ENCODE measurements around the gene RARB. TPM values are rescaled to one million over a fixed set of nuclear protein-coding genes. Genes with fewer than 3 reads are reported as not detected.

The RARB gene
- total and polyA plus RNA-seq, 7 experiments from 2014 or later: 0.07 to 0.13 TPM; not detected in 5

- Mint-ChIP-seq H3K36me3 (no peaks in the 10 kb centered on the region), H3K27me3 (peaks cover 0 to 11% (median 3%) of the 10 kb centered on the region in 5 donors), H3K9me3 (peaks cover 0 to 1% (median 0%) of the 10 kb centered on the region in 11 donors), H3K27ac (no peak overlapping the region), H3K4me1 (peaks cover 0 to 7% (median 0%) of the 10 kb centered on the region in 7 donors), H3K4me3 (no peak overlapping the region)
- ChIA-PET CTCF (no interaction called here), POLR2A (no interaction called here)
- H3K4me3 ChIP-seq (ENCODE audit: low read length): no peak overlapping the region
- H3K27me3 ChIP-seq (ENCODE audit: control insufficient read depth in 2 of 2, insufficient read depth in 2 of 2, low read length in 2 of 2): no peaks in the 10 kb centered on the region
- H3K9me3 ChIP-seq (ENCODE audit: control insufficient read depth in 2 of 3, low read length in 3 of 3): no peaks in the 10 kb centered on the region
- DNase-seq: no peak
- no peaks in the 10 kb centered on the region for H3K4me1 ChIP-seq (ENCODE audit: control insufficient read depth in 2 of 2, insufficient read depth in 2 of 2, low read length in 2 of 2)
- intact Hi-C loops (cut with micrococcal nuclease): no loop called here
- ATAC-seq: no peak
- H3K27ac ChIP-seq (ENCODE audit: low read depth, low read length): no peak overlapping the region
- H3K36me3 ChIP-seq (ENCODE audit: control insufficient read depth in 2 of 3, insufficient read depth in 3 of 3, low read length in 3 of 3): no peaks in the 10 kb centered on the region
Measured at GRCh38 chr3:25457671-25458419, 29.8 kb downstream of the RARB start.

DNA sequence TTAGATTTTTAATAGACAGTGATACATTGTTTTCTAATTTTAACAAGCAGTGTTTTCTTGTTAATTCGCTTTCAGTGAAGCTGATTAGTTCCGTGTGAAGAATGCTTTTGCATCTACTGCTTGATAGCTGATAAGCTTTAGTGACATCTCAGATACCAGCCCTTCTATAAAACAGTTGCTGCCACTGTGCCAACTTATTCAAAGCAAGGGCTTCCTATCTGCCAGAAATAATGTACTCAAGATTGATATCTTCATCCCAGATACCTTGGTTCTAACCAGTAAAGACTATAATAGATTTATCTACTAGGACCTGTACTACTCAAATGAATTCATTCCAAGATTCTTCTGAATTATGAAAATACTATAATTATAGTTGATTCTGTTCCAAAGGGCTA lies 30.4 kb downstream of the RARB start:
- no peaks in the 10 kb centered on the region for H3K27me3 ChIP-seq (ENCODE audit: control insufficient read depth in 2 of 2, insufficient read depth in 2 of 2, low read length in 2 of 2)
- ChIA-PET CTCF (no interaction called here), POLR2A (no interaction called here)
- no peaks in the 10 kb centered on the region for H3K4me1 ChIP-seq (ENCODE audit: control insufficient read depth in 2 of 2, insufficient read depth in 2 of 2, low read length in 2 of 2)
- no peak overlapping the region for H3K4me3 Mint-ChIP-seq
- intact Hi-C loops (cut with micrococcal nuclease): no loop called here
- no peaks in the 10 kb centered on the region for H3K36me3 Mint-ChIP-seq
- H3K27ac ChIP-seq (ENCODE audit: low read depth, low read length): no peak overlapping the region
- no peaks in the 10 kb centered on the region for H3K9me3 ChIP-seq (ENCODE audit: control insufficient read depth in 2 of 3, low read length in 3 of 3)
- H3K36me3 ChIP-seq (ENCODE audit: control insufficient read depth in 2 of 3, insufficient read depth in 3 of 3, low read length in 3 of 3): no peaks in the 10 kb centered on the region
- no peak overlapping the region for H3K27ac Mint-ChIP-seq
- DNase-seq (no peak), ATAC-seq (no peak)
- peaks cover 0 to 1% (median 0%) of the 10 kb centered on the region in 11 donors for H3K9me3 Mint-ChIP-seq
- no peak overlapping the region for H3K4me3 ChIP-seq (ENCODE audit: low read length)
- H3K27me3 Mint-ChIP-seq: peaks cover 0 to 11% (median 3%) of the 10 kb centered on the region in 5 donors
- H3K4me1 Mint-ChIP-seq: peaks cover 0 to 7% (median 0%) of the 10 kb centered on the region in 7 donors

GRCh38 chr3:25460751-25461150 lies 32.7 kb downstream of the RARB start:
- H3K4me1 ChIP-seq (ENCODE audit: control insufficient read depth in 2 of 2, insufficient read depth in 2 of 2, low read length in 2 of 2): no peaks in the 10 kb centered on the region
- DNase-seq (no peak), ATAC-seq (peak; percentile 83)
- H3K4me3 Mint-ChIP-seq: no peak overlapping the region
- H3K27ac Mint-ChIP-seq: no peak overlapping the region
- H3K36me3 ChIP-seq (ENCODE audit: control insufficient read depth in 2 of 3, insufficient read depth in 3 of 3, low read length in 3 of 3): no peaks in the 10 kb centered on the region
- H3K9me3 ChIP-seq (ENCODE audit: control insufficient read depth in 2 of 3, low read length in 3 of 3): no peaks in the 10 kb centered on the region
- H3K4me3 ChIP-seq (ENCODE audit: low read length): no peak overlapping the region
- no peak overlapping the region for H3K27ac ChIP-seq (ENCODE audit: low read depth, low read length)
- intact Hi-C loops (cut with micrococcal nuclease): no loop called here
- H3K27me3 Mint-ChIP-seq: peaks cover 0 to 2% (median 0%) of the 10 kb centered on the region in 5 donors
- H3K36me3 Mint-ChIP-seq: no peaks in the 10 kb centered on the region
- H3K4me1 Mint-ChIP-seq: peaks cover 0 to 7% (median 0%) of the 10 kb centered on the region in 7 donors
- no peaks in the 10 kb centered on the region for H3K27me3 ChIP-seq (ENCODE audit: control insufficient read depth in 2 of 2, insufficient read depth in 2 of 2, low read length in 2 of 2)
- H3K9me3 Mint-ChIP-seq: peaks cover 0 to 1% (median 0%) of the 10 kb centered on the region in 11 donors
- ChIA-PET POLR2A (no interaction called here), CTCF (interaction anchor here (1.0 kb wide), 1 partner anchor 20 kb away, joined by 3 read pairs; no protein-coding TSS in a partner anchor)

DNA sequence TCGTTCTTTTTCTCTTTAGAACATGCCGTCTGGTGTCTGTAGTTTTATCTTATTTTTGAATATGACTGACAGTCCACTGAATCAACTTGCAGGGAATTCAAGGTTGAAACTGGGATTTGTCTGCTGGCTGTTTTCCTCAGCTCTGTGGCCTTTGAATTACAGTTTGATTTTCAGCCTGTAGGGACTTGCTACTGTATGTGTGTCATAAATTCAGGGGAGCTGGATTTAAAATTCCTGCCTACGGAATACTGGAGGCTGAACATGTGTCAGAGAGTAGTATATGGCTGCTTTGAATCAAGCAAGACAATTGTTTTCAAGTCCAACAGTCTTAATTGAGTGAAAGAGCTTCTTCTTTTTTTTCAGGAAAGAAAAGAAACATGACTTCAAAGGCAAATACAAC lies 33.9 kb downstream of the RARB start:
- Mint-ChIP-seq H3K36me3 (no peaks in the 10 kb centered on the region), H3K9me3 (peaks cover 0 to 1% (median 0%) of the 10 kb centered on the region in 11 donors), H3K4me3 (no peak overlapping the region), H3K27me3 (peaks cover 0 to 2% (median 0%) of the 10 kb centered on the region in 5 donors), H3K4me1 (peaks cover 0 to 7% (median 0%) of the 10 kb centered on the region in 7 donors), H3K27ac (no peak overlapping the region)
- CTCF ChIA-PET: no interaction called here
- H3K9me3 ChIP-seq (ENCODE audit: control insufficient read depth in 2 of 3, low read length in 3 of 3): no peaks in the 10 kb centered on the region
- H3K4me3 ChIP-seq (ENCODE audit: low read length): no peak overlapping the region
- no peaks in the 10 kb centered on the region for H3K4me1 ChIP-seq (ENCODE audit: control insufficient read depth in 2 of 2, insufficient read depth in 2 of 2, low read length in 2 of 2)
- no peaks in the 10 kb centered on the region for H3K27me3 ChIP-seq (ENCODE audit: control insufficient read depth in 2 of 2, insufficient read depth in 2 of 2, low read length in 2 of 2)
- intact Hi-C loops (cut with micrococcal nuclease): no loop called here
- H3K36me3 ChIP-seq (ENCODE audit: control insufficient read depth in 2 of 3, insufficient read depth in 3 of 3, low read length in 3 of 3): no peaks in the 10 kb centered on the region
- DNase-seq: no peak
- POLR2A ChIA-PET: no interaction called here
- ATAC-seq: no peak
- H3K27ac ChIP-seq (ENCODE audit: low read depth, low read length): no peak overlapping the region

GRCh38 chr3:25462495-25462894 lies 34.4 kb downstream of the RARB start:
- Mint-ChIP-seq H3K4me3 (no peak overlapping the region), H3K9me3 (peaks cover 0 to 1% (median 0%) of the 10 kb centered on the region in 11 donors), H3K27ac (no peak overlapping the region), H3K27me3 (peaks cover 0 to 2% (median 0%) of the 10 kb centered on the region in 5 donors), H3K4me1 (peaks cover 0 to 7% (median 0%) of the 10 kb centered on the region in 7 donors), H3K36me3 (no peaks in the 10 kb centered on the region)
- ChIA-PET CTCF (no interaction called here), POLR2A (no interaction called here)
- intact Hi-C loops (cut with micrococcal nuclease): no loop called here
- ATAC-seq (no peak), DNase-seq (no peak)
- Histone ChIP-seq H3K27ac (ENCODE audit: low read depth, low read length) (no peak overlapping the region), H3K4me3 (ENCODE audit: low read length) (no peak overlapping the region), H3K9me3 (ENCODE audit: control insufficient read depth in 2 of 3, low read length in 3 of 3) (no peaks in the 10 kb centered on the region), H3K36me3 (ENCODE audit: control insufficient read depth in 2 of 3, insufficient read depth in 3 of 3, low read length in 3 of 3) (no peaks in the 10 kb centered on the region), H3K4me1 (ENCODE audit: control insufficient read depth in 2 of 2, insufficient read depth in 2 of 2, low read length in 2 of 2) (no peaks in the 10 kb centered on the region), H3K27me3 (ENCODE audit: control insufficient read depth in 2 of 2, insufficient read depth in 2 of 2, low read length in 2 of 2) (no peaks in the 10 kb centered on the region)

DNA sequence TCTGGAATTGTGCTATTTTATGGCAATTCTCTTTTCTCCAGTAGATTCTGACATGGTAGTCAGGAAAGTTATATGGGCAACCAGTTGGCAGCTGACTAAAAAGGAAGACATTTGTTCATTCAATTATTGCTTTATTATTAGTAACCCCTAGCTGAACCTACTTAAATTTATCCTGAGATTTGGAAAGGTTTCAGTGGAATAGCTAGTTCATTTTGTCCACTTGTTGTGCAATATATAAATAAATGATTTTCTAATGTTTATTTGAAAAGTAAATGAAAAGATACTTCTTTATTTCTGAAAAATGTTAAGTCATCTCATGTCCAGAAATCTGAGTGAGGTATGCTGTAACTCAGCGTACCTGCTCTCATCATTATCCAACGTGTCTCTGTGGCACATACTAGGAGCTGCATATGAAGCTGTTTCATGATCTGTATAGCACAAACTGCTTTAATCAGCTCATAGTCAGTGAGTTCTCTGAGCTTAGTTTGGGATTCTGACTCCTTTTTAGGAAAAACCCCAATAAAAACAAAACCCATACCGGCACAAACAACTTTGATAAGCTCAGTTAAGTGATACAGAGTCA lies 35.9 kb downstream of the RARB start:
- no peaks in the 10 kb centered on the region for H3K4me1 ChIP-seq (ENCODE audit: control insufficient read depth in 2 of 2, insufficient read depth in 2 of 2, low read length in 2 of 2)
- H3K4me3 Mint-ChIP-seq: no peak overlapping the region
- CTCF ChIA-PET: no interaction called here
- POLR2A ChIA-PET: no interaction called here
- no peaks in the 10 kb centered on the region for H3K36me3 Mint-ChIP-seq
- peaks cover 0 to 7% (median 0%) of the 10 kb centered on the region in 7 donors for H3K4me1 Mint-ChIP-seq
- H3K27ac ChIP-seq (ENCODE audit: low read depth, low read length): no peak overlapping the region
- DNase-seq (no peak), ATAC-seq (no peak)
- no peaks in the 10 kb centered on the region for H3K9me3 ChIP-seq (ENCODE audit: control insufficient read depth in 2 of 3, low read length in 3 of 3)
- H3K27ac Mint-ChIP-seq: no peak overlapping the region
- H3K36me3 ChIP-seq (ENCODE audit: control insufficient read depth in 2 of 3, insufficient read depth in 3 of 3, low read length in 3 of 3): no peaks in the 10 kb centered on the region
- H3K27me3 ChIP-seq (ENCODE audit: control insufficient read depth in 2 of 2, insufficient read depth in 2 of 2, low read length in 2 of 2): no peaks in the 10 kb centered on the region
- no peak overlapping the region for H3K4me3 ChIP-seq (ENCODE audit: low read length)
- H3K27me3 Mint-ChIP-seq: peaks cover 0 to 2% (median 0%) of the 10 kb centered on the region in 5 donors
- H3K9me3 Mint-ChIP-seq: peaks cover 0 to 1% (median 0%) of the 10 kb centered on the region in 11 donors
- intact Hi-C loops (cut with micrococcal nuclease): no loop called here
